ENCODE measurements around the gene APCS.

DNA sequence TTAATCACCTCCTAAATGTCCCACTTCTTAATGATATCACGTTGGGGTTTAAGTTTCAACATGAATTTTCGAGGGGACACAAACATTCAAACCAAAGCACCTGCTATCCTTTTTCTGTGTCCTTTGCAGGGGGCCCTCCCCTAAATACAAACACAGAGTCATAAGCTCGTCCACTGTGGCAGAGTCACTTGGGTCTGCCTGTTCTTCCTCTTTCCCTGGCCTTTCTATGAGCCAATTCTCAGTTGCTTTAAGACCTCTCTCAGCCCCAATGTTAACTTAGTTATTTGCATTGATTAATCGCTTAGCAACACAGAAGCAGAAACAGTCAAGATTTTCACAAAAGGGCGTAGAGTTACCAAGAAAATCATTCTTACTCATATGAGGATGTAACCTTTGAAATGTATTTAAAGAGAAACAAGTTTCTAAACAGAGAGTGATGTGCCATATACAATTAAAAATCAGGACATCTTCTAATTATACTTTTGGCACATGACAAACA, 14.9 kb downstream of the APCS start:
- TF ChIP-seq EZH2 (IDR thresholded peaks at IDR 0.05; ENCODE audit: insufficient read depth, poor library complexity, severe bottlenecking), result no peak
- no peak for TF ChIP-seq EZH2phosphoT487 (IDR thresholded peaks at IDR 0.05; ENCODE audit: insufficient read depth, low read depth)
